ENCODE data around the gene CBLB. TPM values are rescaled to one million over a fixed set of nuclear protein-coding genes. Genes with fewer than 3 reads are reported as not detected.

The CBLB gene
- total RNA-seq, 1 experiment from 2014 or later, result 34.3 TPM

DNA sequence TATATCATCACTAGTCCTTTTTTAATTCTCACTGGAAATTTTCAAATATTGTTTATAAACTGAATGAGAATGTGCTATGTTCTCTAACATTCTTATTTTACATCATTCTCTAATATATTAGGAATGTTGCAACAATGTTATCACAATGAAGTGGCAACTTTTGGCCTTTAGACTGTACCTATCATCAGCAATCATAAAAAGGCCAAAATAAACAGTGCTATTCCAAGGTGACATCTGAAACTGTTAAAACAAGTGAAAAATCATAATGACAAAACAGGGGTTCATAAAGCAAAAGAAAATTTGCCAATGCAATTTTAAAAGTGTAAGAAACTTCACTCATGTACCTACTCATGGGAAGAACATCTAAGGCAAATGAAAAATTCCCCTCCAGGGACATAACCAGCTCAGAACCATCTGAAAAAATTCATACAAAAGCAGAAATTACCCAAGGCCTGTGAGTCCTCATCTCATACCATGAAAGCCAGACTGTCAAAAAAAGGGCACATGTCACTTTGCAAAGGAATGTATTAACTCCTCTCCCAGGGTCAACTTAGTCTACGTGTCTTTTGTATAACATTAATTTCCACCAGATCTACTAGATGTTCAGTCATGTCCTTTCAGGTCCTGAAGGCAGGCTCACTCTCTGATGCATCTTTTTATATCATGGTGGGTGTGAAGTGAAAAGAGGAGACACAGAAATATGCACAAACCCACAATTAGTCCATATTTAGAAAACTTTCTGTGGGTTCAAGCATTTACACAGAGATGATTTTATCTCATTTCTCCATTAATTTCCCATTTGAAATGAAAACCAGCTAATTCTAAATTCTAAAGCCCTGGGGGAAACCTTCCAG lies 211.9 kb downstream of the CBLB start:
- BruUV-seq (replicated peaks), result no TSS peak
- DNase-seq, result no peak
- Histone ChIP-seq H3K9me3 (no peaks in the 10 kb centered on the region), H3K4me3 (ENCODE audit: low read depth, low read length) (no peak overlapping the region), H3K36me3 (ENCODE audit: control insufficient read depth, insufficient read depth, low read length) (no peaks in the 10 kb centered on the region), H3K27me3 (replicated peaks; ENCODE audit: control insufficient read depth, insufficient read depth, low read length) (no peaks in the 10 kb centered on the region), H3K4me1 (peaks cover 7% of the 10 kb centered on the region; the same call in 1 of the 2 replicates)
- POLR2A ChIA-PET, result no interaction called here
- no peaks in the 10 kb centered on the region for H3K9me3 Mint-ChIP-seq (ENCODE audit: unreplicated experiment)
- intact Hi-C loops (cut with micrococcal nuclease; ENCODE audit: unreplicated experiment), result no loop called here
- no peaks in the 10 kb centered on the region for H3K4me1 Mint-ChIP-seq (ENCODE audit: low read depth, unreplicated experiment)
- TF ChIP-seq, protein P1, sequence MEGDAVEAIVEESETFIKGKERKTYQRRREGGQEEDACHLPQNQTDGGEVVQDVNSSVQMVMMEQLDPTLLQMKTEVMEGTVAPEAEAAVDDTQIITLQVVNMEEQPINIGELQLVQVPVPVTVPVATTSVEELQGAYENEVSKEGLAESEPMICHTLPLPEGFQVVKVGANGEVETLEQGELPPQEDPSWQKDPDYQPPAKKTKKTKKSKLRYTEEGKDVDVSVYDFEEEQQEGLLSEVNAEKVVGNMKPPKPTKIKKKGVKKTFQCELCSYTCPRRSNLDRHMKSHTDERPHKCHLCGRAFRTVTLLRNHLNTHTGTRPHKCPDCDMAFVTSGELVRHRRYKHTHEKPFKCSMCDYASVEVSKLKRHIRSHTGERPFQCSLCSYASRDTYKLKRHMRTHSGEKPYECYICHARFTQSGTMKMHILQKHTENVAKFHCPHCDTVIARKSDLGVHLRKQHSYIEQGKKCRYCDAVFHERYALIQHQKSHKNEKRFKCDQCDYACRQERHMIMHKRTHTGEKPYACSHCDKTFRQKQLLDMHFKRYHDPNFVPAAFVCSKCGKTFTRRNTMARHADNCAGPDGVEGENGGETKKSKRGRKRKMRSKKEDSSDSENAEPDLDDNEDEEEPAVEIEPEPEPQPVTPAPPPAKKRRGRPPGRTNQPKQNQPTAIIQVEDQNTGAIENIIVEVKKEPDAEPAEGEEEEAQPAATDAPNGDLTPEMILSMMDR (IDR thresholded peaks at IDR 0.05; ENCODE audit: insufficient read depth in 1 of 2, low read depth in 1 of 2, low read length in 1 of 2, severe bottlenecking in 1 of 2, unreplicated experiment in 1 of 2), result no peak
- H3K4me3 Mint-ChIP-seq (ENCODE audit: unreplicated experiment), result no peak overlapping the region
- CTCF ChIA-PET, result no interaction called here
- H3K27ac Mint-ChIP-seq (ENCODE audit: unreplicated experiment), result no peak overlapping the region
- H3K27me3 Mint-ChIP-seq (ENCODE audit: insufficient read depth, unreplicated experiment), result no peaks in the 10 kb centered on the region
- peaks cover 17% of the 10 kb centered on the region for H3K36me3 Mint-ChIP-seq (ENCODE audit: insufficient read depth, unreplicated experiment)

DNA sequence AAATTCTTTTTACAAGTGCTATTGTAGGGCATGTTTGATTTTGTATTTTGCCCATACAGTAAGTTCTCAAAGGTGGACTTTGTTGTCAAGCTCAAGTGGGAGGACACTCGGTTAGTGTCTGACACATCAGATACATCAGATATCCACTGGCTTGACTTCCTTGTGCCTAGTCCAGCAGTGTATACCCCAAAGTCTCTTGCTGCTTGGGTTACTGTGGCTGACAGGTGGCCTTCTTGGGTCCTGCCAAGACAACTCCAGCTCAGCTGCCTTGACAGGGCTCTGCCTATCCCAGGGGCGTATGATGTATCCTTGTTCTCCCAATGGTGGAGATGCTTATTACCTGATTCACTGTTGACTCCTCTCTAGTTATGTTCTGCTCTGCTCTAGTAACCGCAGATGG lies 214.9 kb downstream of the CBLB start:
- BruUV-seq (replicated peaks), result no TSS peak
- H3K36me3 Mint-ChIP-seq (ENCODE audit: insufficient read depth, unreplicated experiment), result peaks cover 10% of the 10 kb centered on the region

DNA sequence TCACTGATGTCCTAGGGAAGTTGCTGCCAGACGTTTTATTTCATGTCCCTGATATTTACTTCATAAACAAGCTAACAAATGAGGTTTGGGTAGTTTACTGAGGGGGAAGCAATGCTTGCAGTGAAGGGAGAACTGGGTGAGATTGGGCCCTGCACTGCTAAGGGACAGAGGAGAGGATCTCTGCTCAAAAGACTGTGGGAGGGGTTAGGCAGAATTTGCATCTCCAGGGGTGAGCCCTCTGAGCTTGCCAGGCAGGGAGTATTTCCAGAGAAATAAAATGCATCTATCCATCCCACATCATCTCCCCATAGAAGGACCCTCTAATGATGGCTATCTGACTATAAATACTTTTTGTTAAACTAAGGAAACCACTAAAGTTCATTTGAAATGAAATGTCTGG lies 215.6 kb downstream of the CBLB start:
- intact Hi-C loops (cut with micrococcal nuclease; ENCODE audit: unreplicated experiment), result no loop called here
- no peak overlapping the region for H3K4me3 ChIP-seq (ENCODE audit: low read depth, low read length)
- H3K36me3 ChIP-seq (ENCODE audit: control insufficient read depth, insufficient read depth, low read length), result no peaks in the 10 kb centered on the region
- CTCF ChIA-PET, result no interaction called here
- Mint-ChIP-seq H3K4me1 (ENCODE audit: low read depth, unreplicated experiment) (no peaks in the 10 kb centered on the region), H3K27ac (ENCODE audit: unreplicated experiment) (no peak overlapping the region), H3K27me3 (ENCODE audit: insufficient read depth, unreplicated experiment) (no peaks in the 10 kb centered on the region), H3K4me3 (ENCODE audit: unreplicated experiment) (no peak overlapping the region), H3K9me3 (ENCODE audit: unreplicated experiment) (no peaks in the 10 kb centered on the region), H3K36me3 (ENCODE audit: insufficient read depth, unreplicated experiment) (peaks cover 3% of the 10 kb centered on the region)
- TF ChIP-seq, protein P1 (IDR thresholded peaks at IDR 0.05; ENCODE audit: insufficient read depth in 1 of 2, low read depth in 1 of 2, low read length in 1 of 2, severe bottlenecking in 1 of 2, unreplicated experiment in 1 of 2), result no peak
- H3K9me3 ChIP-seq, result no peaks in the 10 kb centered on the region
- BruUV-seq (replicated peaks), result no TSS peak
- POLR2A ChIA-PET, result no interaction called here
- DNase-seq, result no peak
- peaks cover 7% of the 10 kb centered on the region; the same call in 1 of the 2 replicates for H3K4me1 ChIP-seq
- no peaks in the 10 kb centered on the region for H3K27me3 ChIP-seq (replicated peaks; ENCODE audit: control insufficient read depth, insufficient read depth, low read length)

More for the DNA sequence above, 214.9 kb downstream of the CBLB start:
- Histone ChIP-seq H3K4me1 (peaks cover 7% of the 10 kb centered on the region; the same call in 1 of the 2 replicates), H3K9me3 (no peaks in the 10 kb centered on the region), H3K4me3 (ENCODE audit: low read depth, low read length) (no peak overlapping the region), H3K36me3 (ENCODE audit: control insufficient read depth, insufficient read depth, low read length) (no peaks in the 10 kb centered on the region), H3K27me3 (replicated peaks; ENCODE audit: control insufficient read depth, insufficient read depth, low read length) (no peaks in the 10 kb centered on the region)
- H3K4me3 Mint-ChIP-seq (ENCODE audit: unreplicated experiment), result no peak overlapping the region
- intact Hi-C loops (cut with micrococcal nuclease; ENCODE audit: unreplicated experiment), result no loop called here
- no peak overlapping the region for H3K27ac Mint-ChIP-seq (ENCODE audit: unreplicated experiment)
- ChIA-PET POLR2A (no interaction called here), CTCF (no interaction called here)
- DNase-seq, result no peak
- H3K9me3 Mint-ChIP-seq (ENCODE audit: unreplicated experiment), result no peaks in the 10 kb centered on the region
- H3K27me3 Mint-ChIP-seq (ENCODE audit: insufficient read depth, unreplicated experiment), result no peaks in the 10 kb centered on the region
- TF ChIP-seq, protein P1 (IDR thresholded peaks at IDR 0.05; ENCODE audit: insufficient read depth in 1 of 2, low read depth in 1 of 2, low read length in 1 of 2, severe bottlenecking in 1 of 2, unreplicated experiment in 1 of 2), result no peak
- H3K4me1 Mint-ChIP-seq (ENCODE audit: low read depth, unreplicated experiment), result no peaks in the 10 kb centered on the region

All from Caco-2 (cell line).